IMR-90 (cell line): ENCODE results near the gene TMED4. TPM values are rescaled to one million over a fixed set of nuclear protein-coding genes. Genes with fewer than 3 reads are reported as not detected.

Experiments used
- ATAC-seq: fragments of 200-7000 bp; cut with Tn5 transposase; 2 replicates; pipeline ENCODE4 v1.9.1; 2020; ENCODE audit warnings: low read depth, mild to moderate bottlenecking, moderate library complexity
- BruUV-seq: library from RNA; stranded (reverse); fragments of 400-500 nt; replicated peaks from 2 replicates; lab custom pipeline; 2021; lab: Mats Ljungman, UMichigan
- CTCF ChIA-PET: fragments of 300-600 bp; formaldehyde crosslinking; extraction: SDS; loops from one replicate; lab custom pipeline; 2021; ENCODE audit warnings: antibody characterized with exemption; lab: Yijun Ruan, JAX
- POLR2A ChIA-PET: fragments of 300-600 bp; sonication (Branson Sonifier 250); formaldehyde crosslinking; loops from one replicate; lab custom pipeline; 2022; ENCODE audit warnings: antibody characterized with exemption; ENCODE audit not compliant: unreplicated experiment; lab: Charles Lee
- DNase-seq: peaks from one replicate; pipeline ENCODE4 v3.0.0; 2013
- H2AFZ ChIP-seq: replicated peaks from 2 replicates; pipeline ENCODE3; 2013; ENCODE audit warnings: low read length, mild to moderate bottlenecking; ENCODE audit not compliant: poor library complexity
- H2AK5ac ChIP-seq: 2 replicates; pipeline ENCODE4 v1.6.1; 2013; ENCODE audit warnings: low read depth, low read length, inconsistent platforms
- H2AK9ac ChIP-seq: replicated peaks from 2 replicates; pipeline ENCODE3; 2013; ENCODE audit warnings: mild to moderate bottlenecking, low read depth, low read length, moderate library complexity; ENCODE audit not compliant: poor library complexity
- H2BK120ac ChIP-seq: 2 replicates; pipeline ENCODE4 v1.6.1; 2013; ENCODE audit warnings: low read depth, low read length, inconsistent platforms
- H2BK15ac ChIP-seq: 3 replicates; pipeline ENCODE4 v1.6.1; 2013; ENCODE audit warnings: low read depth, low read length, inconsistent platforms
- H2BK20ac ChIP-seq: 2 replicates; pipeline ENCODE4 v1.6.1; 2013; ENCODE audit warnings: low read depth, mild to moderate bottlenecking, inconsistent platforms, low read length, moderate library complexity
- H2BK5ac ChIP-seq: 2 replicates; pipeline ENCODE4 v1.6.1; 2013; ENCODE audit warnings: mild to moderate bottlenecking, low read depth, low read length, inconsistent platforms; ENCODE audit not compliant: poor library complexity, severe bottlenecking
- H3K14ac ChIP-seq: replicated peaks from 2 replicates; pipeline ENCODE4 v1.6.1; 2013; ENCODE audit warnings: low read depth, low read length, inconsistent platforms
- H3K18ac ChIP-seq: 2 replicates; pipeline ENCODE4 v1.6.1; 2013; ENCODE audit warnings: low read depth, low read length, control low read depth
- H3K23ac ChIP-seq: 2 replicates; pipeline ENCODE4 v1.6.1; 2013; ENCODE audit warnings: low read depth, low read length, inconsistent platforms
- H3K27ac ChIP-seq: 2 replicates; pipeline ENCODE4 v1.5.1; 2013; ENCODE audit warnings: mild to moderate bottlenecking, control low read depth, low read length; ENCODE audit not compliant: insufficient read depth
- H3K27me3 ChIP-seq: 2 replicates; pipeline ENCODE4 v1.6.1; 2013; ENCODE audit warnings: low read length; ENCODE audit not compliant: control insufficient read depth, insufficient read depth
- H3K36me3 ChIP-seq: 2 replicates; pipeline ENCODE4 v1.6.1; 2013; ENCODE audit warnings: low read length, mixed read lengths; ENCODE audit not compliant: control insufficient read depth, insufficient read depth
- H3K4ac ChIP-seq: 2 replicates; pipeline ENCODE4 v1.6.1; 2013; ENCODE audit warnings: low read depth, low read length, inconsistent platforms
- H3K4me1 ChIP-seq: 2 replicates; pipeline ENCODE4 v1.6.1; 2013; ENCODE audit warnings: low read length, mixed read lengths; ENCODE audit not compliant: control insufficient read depth, insufficient read depth
- H3K4me2 ChIP-seq: 2 replicates; pipeline ENCODE4 v1.6.1; 2013; ENCODE audit warnings: low read depth, mild to moderate bottlenecking, control low read depth, low read length, moderate library complexity
- H3K4me3 ChIP-seq: 2 replicates; pipeline ENCODE4 v1.5.1; 2013; ENCODE audit warnings: low read depth, mild to moderate bottlenecking, control low read depth, low read length, moderate library complexity; ENCODE audit not compliant: insufficient read depth
- H3K56ac ChIP-seq: 2 replicates; pipeline ENCODE4 v1.6.1; 2013; ENCODE audit warnings: low read length, inconsistent platforms; ENCODE audit not compliant: insufficient read depth; ENCODE audit errors: extremely low read depth
- H3K79me1 ChIP-seq, 2 experiments: 2 replicates each; pipeline ENCODE4 v1.6.1; 2013; ENCODE audit warnings: low read length in 2 of 2, inconsistent platforms in 1 of 2, low read depth in 1 of 2
- H3K9ac ChIP-seq: 2 replicates; pipeline ENCODE4 v1.6.1; 2013; ENCODE audit warnings: low read depth, low read length, control low read depth
- H3K9me1 ChIP-seq: 2 replicates; pipeline ENCODE4 v1.6.1; 2013; ENCODE audit warnings: low read length, inconsistent platforms; ENCODE audit not compliant: insufficient read depth
- H3K9me3 ChIP-seq: 2 replicates; pipeline ENCODE4 v1.6.1; 2013; ENCODE audit warnings: low read length; ENCODE audit not compliant: control insufficient read depth, insufficient read depth
- H4K20me1 ChIP-seq: 2 replicates; pipeline ENCODE4 v1.6.1; 2013; ENCODE audit warnings: low read length, inconsistent platforms; ENCODE audit not compliant: insufficient read depth
- H4K5ac ChIP-seq: 2 replicates; pipeline ENCODE4 v1.6.1; 2013; ENCODE audit warnings: mild to moderate bottlenecking, low read depth, low read length, control low read depth
- H4K8ac ChIP-seq, 2 experiments: 2 replicates each; pipeline ENCODE4 v1.6.1; 2013; ENCODE audit warnings: low read depth in 2 of 2, low read length in 2 of 2, control low read depth in 1 of 2, inconsistent platforms in 1 of 2
- H4K91ac ChIP-seq: 2 replicates; pipeline ENCODE4 v1.6.1; 2013; ENCODE audit warnings: low read depth, low read length, inconsistent platforms; ENCODE audit not compliant: insufficient read depth
- CEBPB ChIP-seq: IDR thresholded peaks from 2 replicates; pipeline ENCODE4 v1.6.1; 2012; ENCODE audit warnings: low read depth, low read length, improper control_type of control experiment
- CHD1 ChIP-seq: IDR thresholded peaks from 2 replicates; pipeline ENCODE4 v1.6.1; 2012; ENCODE audit warnings: low read depth, low read length, improper control_type of control experiment
- ELK1 ChIP-seq: fragments of 150-350 bp; IDR thresholded peaks from 2 replicates; pipeline ENCODE4 v1.6.1; 2016; ENCODE audit warnings: low read depth, mild to moderate bottlenecking, low read length, moderate library complexity, borderline replicate concordance
- FOS ChIP-seq: fragments of 150-350 bp; IDR thresholded peaks from 2 replicates; pipeline ENCODE4 v1.6.1; 2016; ENCODE audit warnings: low read depth, low read length
- MAFK ChIP-seq: IDR thresholded peaks from 2 replicates; pipeline ENCODE4 v1.6.1; 2012; ENCODE audit warnings: low read depth, low read length, improper control_type of control experiment
- MAZ ChIP-seq: IDR thresholded peaks from 2 replicates; pipeline ENCODE4 v1.6.1; 2012; ENCODE audit warnings: low read depth, mild to moderate bottlenecking, low read length, improper control_type of control experiment, moderate library complexity, borderline replicate concordance
- MXI1 ChIP-seq: IDR thresholded peaks from 2 replicates; pipeline ENCODE4 v1.6.1; 2012; ENCODE audit warnings: low read depth, mild to moderate bottlenecking, low read length, moderate library complexity, borderline replicate concordance
- NFE2L2 ChIP-seq: fragments of 150-350 bp; IDR thresholded peaks from 2 replicates; pipeline ENCODE4 v1.6.1; 2016; ENCODE audit warnings: low read depth, mild to moderate bottlenecking, low read length
- POLR2A ChIP-seq: IDR thresholded peaks from 2 replicates; pipeline ENCODE4 v1.6.1; 2012; ENCODE audit warnings: mild to moderate bottlenecking, low read depth, low read length
- RCOR1 ChIP-seq: IDR thresholded peaks from 2 replicates; pipeline ENCODE4 v1.6.1; 2012; ENCODE audit warnings: mild to moderate bottlenecking, low read length, improper control_type of control experiment; ENCODE audit not compliant: insufficient replicate concordance
- RFX5 ChIP-seq: IDR thresholded peaks from 2 replicates; pipeline ENCODE4 v1.8.0; 2012; ENCODE audit warnings: low read depth, mild to moderate bottlenecking, low read length, moderate library complexity
- SMC3 ChIP-seq: fragments of 150-350 bp; IDR thresholded peaks from 2 replicates; pipeline ENCODE4 v1.6.1; 2016; ENCODE audit warnings: low read depth, mild to moderate bottlenecking, antibody characterized with exemption, low read length, moderate library complexity
- WGBS, 2 experiments: methylation state at CpG; one replicate each; pipeline versions ENCODE4 v1.1.5 to v1.1.7; 2013; ENCODE audit warnings: missing lambda C conversion rate in 2 of 2; ENCODE audit not compliant: insufficient read length in 1 of 2; ENCODE audit errors: extremely low coverage in 2 of 2; 5-methylcytosine and 5-hydroxymethylcytosine counted together
- dilution Hi-C: fragments of 300-500 bp; cut with HindIII; formaldehyde crosslinking; loops from one replicate; pipeline ENCODE4 v1.14.3; 2018; ENCODE audit warnings: low sequenced_read_pairs; ENCODE audit not compliant: unreplicated experiment
- in situ Hi-C: fragments of 300-500 bp; cut with MboI; formaldehyde crosslinking; loops from 3 replicates; pipeline ENCODE4 v1.14.3; 2019; ENCODE audit warnings: low sequenced_read_pairs, inconsistent platforms, mixed read lengths
- intact Hi-C: fragments of 100-400 bp; cut with micrococcal nuclease; formaldehyde crosslinking; loops from 2 replicates; pipeline ENCODE4 v1.10.0; 2022
- polyA plus RNA-seq, 3 experiments: library from polyadenylated mRNA; depleted of rRNA; stranded (reverse); fragments of >200 nt; gene quantifications; 2 replicates each; pipeline ENCODE4 v1.2.3, GENCODE V29; 2012; ENCODE audit warnings: low replicate concordance in 1 of 3
- total RNA-seq: library from RNA; depleted of rRNA; stranded (reverse); fragments of >200 nt; gene quantifications from 2 replicates; pipeline ENCODE4 v1.2.3, GENCODE V29; 2012
- TF ChIP-seq, protein P1 (sequence below): fragments of 150-350 bp; IDR thresholded peaks from 2 replicates; pipeline ENCODE4 v1.6.1; 2017; ENCODE audit warnings: mild to moderate bottlenecking, antibody characterized with exemption, low read length, low read depth
- TF ChIP-seq, protein P2 (sequence below): conservative IDR thresholded peaks from 2 replicates; pipeline ENCODE4 v1.5.1; 2012; ENCODE audit warnings: mild to moderate bottlenecking, low read depth, low read length, improper control_type of control experiment

The TMED4 gene
- total and polyA plus RNA-seq, 2 of the 4 experiments (the other 2 are of a cell fraction): 58.6 to 92.7 TPM

DNA sequence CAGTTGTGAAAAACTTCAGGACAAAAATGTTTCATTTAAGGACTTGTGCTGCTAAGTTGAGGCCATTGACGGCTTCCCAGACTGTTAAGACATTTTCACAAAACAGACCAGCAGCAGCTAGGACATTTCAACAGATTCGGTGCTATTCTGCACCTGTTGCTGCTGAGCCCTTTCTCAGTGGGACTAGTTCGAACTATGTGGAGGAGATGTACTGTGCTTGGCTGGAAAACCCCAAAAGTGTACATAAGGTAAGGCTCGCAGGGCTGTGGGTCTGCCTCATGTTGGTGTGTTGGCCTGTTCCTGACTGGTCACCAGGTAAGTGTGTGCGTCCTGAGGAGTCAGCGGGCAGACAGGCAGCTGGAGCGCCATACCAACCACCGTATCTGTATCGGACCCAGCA lies 42.3 kb upstream of the TMED4 start:
- H3K4me3 ChIP-seq: no peak overlapping the region
- no peak overlapping the region for H2BK120ac ChIP-seq
- H3K27ac ChIP-seq: no peak overlapping the region
- peaks cover 11% of the 10 kb centered on the region for H4K20me1 ChIP-seq
- no peak for ATAC-seq
- no peak overlapping the region for H3K4ac ChIP-seq
- H3K18ac ChIP-seq: no peak overlapping the region
- H2AFZ ChIP-seq: no peak overlapping the region
- no peak overlapping the region for H4K8ac ChIP-seq
- no peak overlapping the region for H2BK5ac ChIP-seq
- POLR2A ChIA-PET: no interaction called here
- BruUV-seq: no TSS peak
- dilution Hi-C loops: no loop called here
- H3K27me3 ChIP-seq: no peaks in the 10 kb centered on the region
- TF ChIP-seq POLR2A (no peak), NFE2L2 (no peak), MAFK (no peak), RCOR1 (no peak), RFX5 (no peak), CEBPB (no peak), FOS (no peak), CHD1 (no peak), MXI1 (no peak), SMC3 (no peak), MAZ (no peak), ELK1 (no peak)
- TF ChIP-seq, protein P1, sequence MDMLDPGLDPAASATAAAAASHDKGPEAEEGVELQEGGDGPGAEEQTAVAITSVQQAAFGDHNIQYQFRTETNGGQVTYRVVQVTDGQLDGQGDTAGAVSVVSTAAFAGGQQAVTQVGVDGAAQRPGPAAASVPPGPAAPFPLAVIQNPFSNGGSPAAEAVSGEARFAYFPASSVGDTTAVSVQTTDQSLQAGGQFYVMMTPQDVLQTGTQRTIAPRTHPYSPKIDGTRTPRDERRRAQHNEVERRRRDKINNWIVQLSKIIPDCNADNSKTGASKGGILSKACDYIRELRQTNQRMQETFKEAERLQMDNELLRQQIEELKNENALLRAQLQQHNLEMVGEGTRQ: no peak
- TF ChIP-seq, protein P2, sequence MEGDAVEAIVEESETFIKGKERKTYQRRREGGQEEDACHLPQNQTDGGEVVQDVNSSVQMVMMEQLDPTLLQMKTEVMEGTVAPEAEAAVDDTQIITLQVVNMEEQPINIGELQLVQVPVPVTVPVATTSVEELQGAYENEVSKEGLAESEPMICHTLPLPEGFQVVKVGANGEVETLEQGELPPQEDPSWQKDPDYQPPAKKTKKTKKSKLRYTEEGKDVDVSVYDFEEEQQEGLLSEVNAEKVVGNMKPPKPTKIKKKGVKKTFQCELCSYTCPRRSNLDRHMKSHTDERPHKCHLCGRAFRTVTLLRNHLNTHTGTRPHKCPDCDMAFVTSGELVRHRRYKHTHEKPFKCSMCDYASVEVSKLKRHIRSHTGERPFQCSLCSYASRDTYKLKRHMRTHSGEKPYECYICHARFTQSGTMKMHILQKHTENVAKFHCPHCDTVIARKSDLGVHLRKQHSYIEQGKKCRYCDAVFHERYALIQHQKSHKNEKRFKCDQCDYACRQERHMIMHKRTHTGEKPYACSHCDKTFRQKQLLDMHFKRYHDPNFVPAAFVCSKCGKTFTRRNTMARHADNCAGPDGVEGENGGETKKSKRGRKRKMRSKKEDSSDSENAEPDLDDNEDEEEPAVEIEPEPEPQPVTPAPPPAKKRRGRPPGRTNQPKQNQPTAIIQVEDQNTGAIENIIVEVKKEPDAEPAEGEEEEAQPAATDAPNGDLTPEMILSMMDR: no peak
- no peak overlapping the region for H2AK9ac ChIP-seq
- H4K91ac ChIP-seq: no peak overlapping the region
- no peak overlapping the region for H3K4me2 ChIP-seq
- no peak overlapping the region for H3K23ac ChIP-seq
- peaks cover 14% of the 10 kb centered on the region for H3K36me3 ChIP-seq
- no peak overlapping the region for H2BK20ac ChIP-seq
- H3K14ac ChIP-seq: no peak overlapping the region
- CTCF ChIA-PET: no interaction called here
- H4K5ac ChIP-seq: no peak overlapping the region
- peaks cover 14% of the 10 kb centered on the region for H3K9me1 ChIP-seq
- H3K9ac ChIP-seq: no peak overlapping the region
- DNase-seq: no peak
- intact Hi-C loops: no loop called here
- no peak overlapping the region for H3K56ac ChIP-seq
- H3K9me3 ChIP-seq: no peaks in the 10 kb centered on the region
- H2AK5ac ChIP-seq: no peak overlapping the region
- WGBS, 2 experiments: 100% methylated on average over 3 of the region's 9 CpGs; no CpG with 5 or more reads in 1 of the 2 experiments
- H2BK15ac ChIP-seq: no peak overlapping the region
- in situ Hi-C loops: no loop called here
- H3K79me1 ChIP-seq: peaks cover 37 to 64% of the 10 kb centered on the region in 2 experiments
- H3K4me1 ChIP-seq: peaks cover 6% of the 10 kb centered on the region
